SK-N-SH treated with all-trans-retinoic acid at 6 μM for 48 hours (cell line): ENCODE measurements around the gene SLC6A6.

ENCODE experiments used
- ATAC-seq: fragments of 200-7000 bp; cut with Tn5 transposase; 3 replicates; pipeline ENCODE4 v1.9.1; 2020; ENCODE audit warnings: mild to moderate bottlenecking, moderate library complexity
- ARNTL ChIP-seq: fragments of 450-650 bp; formaldehyde crosslinking; IDR thresholded peaks from 2 replicates; pipeline ENCODE4 v1.5.0; 2020; ENCODE audit warnings: low read depth, mild to moderate bottlenecking, moderate library complexity, borderline replicate concordance
- BACH2 ChIP-seq: fragments of 250-450 bp; sonication (Bioruptor Pico); IDR thresholded peaks from 2 replicates; pipeline ENCODE4 v1.9.0; 2021; ENCODE audit warnings: mild to moderate bottlenecking, borderline replicate concordance
- CREB5 ChIP-seq: fragments of 250-450 bp; sonication (Bioruptor Pico); IDR thresholded peaks from 2 replicates; pipeline ENCODE4 v1.5.1; 2020; ENCODE audit warnings: low read depth, mild to moderate bottlenecking, moderate library complexity
- CSDC2 ChIP-seq: fragments of 250-450 bp; sonication (Bioruptor Pico); IDR thresholded peaks from 2 replicates; pipeline ENCODE4 v1.5.0; 2020; ENCODE audit warnings: mild to moderate bottlenecking, moderate library complexity
- CSRNP3 ChIP-seq: fragments of 250-450 bp; sonication (Bioruptor Pico); IDR thresholded peaks from 2 replicates; pipeline ENCODE4 v1.5.1; 2021; ENCODE audit warnings: mild to moderate bottlenecking, moderate library complexity
- ESRRG ChIP-seq: fragments of 250-450 bp; sonication (Bioruptor Pico); IDR thresholded peaks from 2 replicates; pipeline ENCODE4 v1.6.1; 2021; ENCODE audit warnings: mild to moderate bottlenecking
- GLIS3 ChIP-seq: fragments of 250-450 bp; sonication (Bioruptor Pico); IDR thresholded peaks from 2 replicates; pipeline ENCODE4 v1.5.0; 2020; ENCODE audit warnings: mild to moderate bottlenecking, moderate library complexity
- OSR1 ChIP-seq: fragments of 250-450 bp; sonication (Bioruptor Pico); IDR thresholded peaks from 2 replicates; pipeline ENCODE4 v1.8.0; 2022; ENCODE audit warnings: moderate library complexity, mild to moderate bottlenecking, inconsistent platforms
- RARB ChIP-seq: fragments of 250-450 bp; sonication (Bioruptor Pico); IDR thresholded peaks from 2 replicates; pipeline ENCODE4 v1.8.0; 2021; ENCODE audit warnings: mild to moderate bottlenecking, moderate library complexity
- SNAI2 ChIP-seq: fragments of 250-450 bp; sonication (Bioruptor Pico); IDR thresholded peaks from 2 replicates; pipeline ENCODE4 v1.5.0; 2020; ENCODE audit warnings: mild to moderate bottlenecking, moderate library complexity
- TCF4 ChIP-seq: fragments of 250-450 bp; sonication (Bioruptor Pico); IDR thresholded peaks from 2 replicates; pipeline ENCODE4 v1.8.0; 2021; ENCODE audit warnings: mild to moderate bottlenecking, moderate library complexity, borderline replicate concordance
- TOX ChIP-seq: fragments of 250-450 bp; sonication (Bioruptor Pico); IDR thresholded peaks from 2 replicates; pipeline ENCODE4 v1.8.0; 2021; ENCODE audit warnings: mild to moderate bottlenecking, moderate library complexity, borderline replicate concordance
- TSHZ2 ChIP-seq: fragments of 250-450 bp; sonication (Bioruptor Pico); IDR thresholded peaks from 2 replicates; pipeline ENCODE4 v1.5.0; 2020; ENCODE audit warnings: mild to moderate bottlenecking, moderate library complexity
- ZC3H10 ChIP-seq: fragments of 250-450 bp; sonication (Bioruptor Pico); IDR thresholded peaks from 2 replicates; pipeline ENCODE4 v1.5.1; 2021; ENCODE audit warnings: mild to moderate bottlenecking, moderate library complexity
- ZFP3 ChIP-seq: fragments of 250-450 bp; sonication (Bioruptor Pico); IDR thresholded peaks from 2 replicates; pipeline ENCODE4 v1.5.0; 2020; ENCODE audit warnings: mild to moderate bottlenecking, moderate library complexity
- ZFP30 ChIP-seq: fragments of 450-650 bp; formaldehyde crosslinking; IDR thresholded peaks from 2 replicates; pipeline ENCODE4 v1.5.0; 2022; ENCODE audit warnings: mild to moderate bottlenecking, moderate library complexity
- ZNF565 ChIP-seq: fragments of 450-650 bp; formaldehyde crosslinking; conservative IDR thresholded peaks from 2 replicates; pipeline ENCODE4 v1.5.0; 2020; ENCODE audit warnings: low read depth, mild to moderate bottlenecking, moderate library complexity
- ZNF70 ChIP-seq: fragments of 450-650 bp; formaldehyde crosslinking; IDR thresholded peaks from 2 replicates; pipeline ENCODE4 v1.5.0; 2020; ENCODE audit warnings: mild to moderate bottlenecking, moderate library complexity
- ZNF8 ChIP-seq: fragments of 450-650 bp; formaldehyde crosslinking; IDR thresholded peaks from 2 replicates; pipeline ENCODE4 v1.5.0; 2020; ENCODE audit warnings: mild to moderate bottlenecking, moderate library complexity
- TF ChIP-seq, protein P1 (sequence below): fragments of 250-450 bp; sonication (Bioruptor Pico); IDR thresholded peaks from 2 replicates; pipeline ENCODE4 v1.8.0; 2020; ENCODE audit warnings: mild to moderate bottlenecking, moderate library complexity, borderline replicate concordance

The SLC6A6 gene

GRCh38 chr3:14528081-14528480 lies 125.7 kb downstream of the SLC6A6 start (continued):
- TF ChIP-seq, protein P1, sequence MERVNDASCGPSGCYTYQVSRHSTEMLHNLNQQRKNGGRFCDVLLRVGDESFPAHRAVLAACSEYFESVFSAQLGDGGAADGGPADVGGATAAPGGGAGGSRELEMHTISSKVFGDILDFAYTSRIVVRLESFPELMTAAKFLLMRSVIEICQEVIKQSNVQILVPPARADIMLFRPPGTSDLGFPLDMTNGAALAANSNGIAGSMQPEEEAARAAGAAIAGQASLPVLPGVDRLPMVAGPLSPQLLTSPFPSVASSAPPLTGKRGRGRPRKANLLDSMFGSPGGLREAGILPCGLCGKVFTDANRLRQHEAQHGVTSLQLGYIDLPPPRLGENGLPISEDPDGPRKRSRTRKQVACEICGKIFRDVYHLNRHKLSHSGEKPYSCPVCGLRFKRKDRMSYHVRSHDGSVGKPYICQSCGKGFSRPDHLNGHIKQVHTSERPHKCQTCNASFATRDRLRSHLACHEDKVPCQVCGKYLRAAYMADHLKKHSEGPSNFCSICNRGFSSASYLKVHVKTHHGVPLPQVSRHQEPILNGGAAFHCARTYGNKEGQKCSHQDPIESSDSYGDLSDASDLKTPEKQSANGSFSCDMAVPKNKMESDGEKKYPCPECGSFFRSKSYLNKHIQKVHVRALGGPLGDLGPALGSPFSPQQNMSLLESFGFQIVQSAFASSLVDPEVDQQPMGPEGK: no peak
- no peak for TF ChIP-seq CSDC2
- TF ChIP-seq, all 23 proteins: peak for 0

DNA sequence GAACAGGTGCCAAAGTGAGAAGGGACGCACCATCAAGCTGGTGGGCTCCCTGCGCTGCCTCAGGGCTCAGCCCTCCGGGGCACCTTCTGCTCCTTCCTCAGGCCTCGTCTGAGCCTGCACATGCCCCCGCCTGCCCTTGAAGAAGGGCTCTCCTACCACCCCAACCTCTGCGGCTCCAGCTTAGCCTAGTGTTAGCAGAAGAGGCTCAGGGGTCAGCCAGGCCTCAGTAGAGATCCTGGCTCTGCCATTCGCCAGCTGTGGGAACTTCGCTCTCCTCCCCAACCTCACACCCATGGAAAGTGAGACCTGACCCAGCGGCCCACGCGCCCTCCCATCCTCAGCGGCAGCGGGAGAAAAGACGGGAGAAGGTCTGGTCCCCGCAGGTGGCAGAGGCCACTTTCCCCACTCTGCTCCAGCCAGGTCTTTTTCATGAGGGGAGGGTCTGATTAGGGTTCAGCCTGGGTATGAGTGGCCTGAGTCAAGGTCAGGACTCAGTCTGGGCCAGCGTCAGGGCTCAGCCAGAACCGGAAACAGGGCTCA lies 129.5 kb downstream of the SLC6A6 start:
- ATAC-seq: no peak
- TF ChIP-seq ZNF70 (CRISPR knock-in tag): no peak
- TF ChIP-seq ZFP30: no peak
- TF ChIP-seq OSR1 (CRISPR knock-in tag): no peak
- no peak for TF ChIP-seq RARB
- TF ChIP-seq ARNTL (CRISPR knock-in tag): no peak
- TF ChIP-seq CSDC2: no peak
- TF ChIP-seq ZNF565 (CRISPR knock-in tag): no peak
- TF ChIP-seq CSRNP3: no peak
- TF ChIP-seq SNAI2: no peak
- TF ChIP-seq ESRRG (CRISPR knock-in tag): no peak
- no peak for TF ChIP-seq CREB5 (CRISPR knock-in tag)
- TF ChIP-seq ZC3H10 (CRISPR knock-in tag): no peak
- no peak for TF ChIP-seq TCF4 (CRISPR knock-in tag)
- no peak for TF ChIP-seq TOX (CRISPR knock-in tag)
- TF ChIP-seq ZFP3 (CRISPR knock-in tag): no peak
- TF ChIP-seq BACH2 (CRISPR knock-in tag): no peak
- no peak for TF ChIP-seq ZNF8
- no peak for TF ChIP-seq TSHZ2 (CRISPR knock-in tag)
- no peak for TF ChIP-seq GLIS3 (CRISPR knock-in tag)
- TF ChIP-seq, all 23 proteins: peak for 0

- TF ChIP-seq ARNTL (CRISPR knock-in tag) (no peak), TCF4 (CRISPR knock-in tag) (no peak), OSR1 (CRISPR knock-in tag) (no peak), ZNF8 (no peak), ZNF70 (CRISPR knock-in tag) (no peak), TSHZ2 (CRISPR knock-in tag) (no peak)
- TF ChIP-seq, protein P1: no peak
- no peak for ATAC-seq
Measured at GRCh38 chr3:14532691-14533456, 130.5 kb downstream of the SLC6A6 start.
